Upper lobe of left lung (tissue), 6 donors: ENCODE results near the gene CASP12. TPM values are rescaled to one million over a fixed set of nuclear protein-coding genes. Genes with fewer than 3 reads are reported as not detected.

Experiments
- ATAC-seq, 2 donors: fragments of 200-7000 bp; cut with Tn5 transposase; one replicate each; pipeline ENCODE4 v1.9.1; 2022; ENCODE audit warnings: mild to moderate bottlenecking in 2 of 2, moderate library complexity in 2 of 2; ENCODE audit not compliant: low FRiP score in 2 of 2
- DNase-seq, 2 donors: peaks; one replicate each; pipeline ENCODE4 v3.0.0-alpha.2; 2019 to 2020
- H3K27ac ChIP-seq, 4 donors: fragments of 200-600 bp; sonication (generic); one replicate each; pipeline ENCODE4 v1.5.1; 2016 to 2019
- H3K27me3 ChIP-seq, 4 donors: fragments of 200-600 bp; sonication (generic); one replicate each; pipeline ENCODE4 v1.5.1; 2017 to 2019
- H3K36me3 ChIP-seq, 4 donors: fragments of 200-600 bp; sonication (generic); one replicate each; pipeline ENCODE4 v1.5.1; 2016 to 2019
- H3K4me1 ChIP-seq, 4 donors: fragments of 200-600 bp; sonication (generic); one replicate each; pipeline ENCODE4 v1.5.1; 2018 to 2019
- H3K4me3 ChIP-seq, 4 donors: fragments of 200-600 bp; sonication (generic); one replicate each; pipeline ENCODE4 v1.5.1; 2017 to 2019; ENCODE audit warnings: mild to moderate bottlenecking in 2 of 4, moderate library complexity in 1 of 4
- H3K9me3 ChIP-seq, 4 donors: fragments of 200-600 bp; sonication (generic); one replicate each; pipeline ENCODE4 v1.5.1; 2018 to 2019
- CTCF ChIP-seq, 6 experiments: fragments of 450-650 bp in 4 of 6; fragments of 200-600 bp in 2 of 6; sonication (generic) in 2 of 6; IDR thresholded peaks; one replicate each; pipeline ENCODE4 v1.5.1; 2016 to 2019; ENCODE audit warnings: antibody characterized with exemption in 6 of 6
- EP300 ChIP-seq, 4 donors: sonication (generic); formaldehyde crosslinking; IDR thresholded peaks; one replicate each; pipeline ENCODE4 v1.5.1; 2017; ENCODE audit warnings: antibody characterized with exemption in 4 of 4, control low read depth in 2 of 4
- POLR2A ChIP-seq, 4 donors: fragments of 450-650 bp; IDR thresholded peaks; one replicate each; pipeline ENCODE4 v1.5.1; 2016 to 2017; ENCODE audit warnings: antibody characterized with exemption in 4 of 4, mild to moderate bottlenecking in 2 of 4
- POLR2AphosphoS5 ChIP-seq, 2 donors: sonication (generic); formaldehyde crosslinking; IDR thresholded peaks; one replicate each; pipeline ENCODE4 v1.5.1; 2017; ENCODE audit warnings: antibody characterized with exemption in 2 of 2
- WGBS, 2 donors: methylation state at CpG; one replicate each; pipeline ENCODE4 v1.1.5; 2017 to 2018; 5-methylcytosine and 5-hydroxymethylcytosine counted together
- total RNA-seq, 6 donors: library from RNA; depleted of rRNA in 4 of 6; stranded (reverse); fragments of >200 nt in 4 of 6; gene quantifications; one replicate each; pipeline versions ENCODE4 v1.1.0 to v1.2.1, GENCODE V29; 2016 to 2021
- donor health status: DM: no; HTN: no; CAD: no; lungs with moderate emphysema.
- donor health status: DM: no; HTN: yes; CAD: no; lungs with severe emphysema.

Gene CASP12
- 1 to 10 TPM in 5 of 6 donors, under 1 TPM in 1; 0.91 to 9.5 (median 1.4) TPM for total RNA-seq

- ATAC-seq (peak in 1 of 2 donors; percentile 56), DNase-seq (no peak)
- Histone ChIP-seq H3K36me3 (no peaks in the 10 kb centered on the region), H3K4me3 (peak within 1 kb of the TSS in 3 of 4 donors; percentile 19 to 33 (median 30)), H3K27me3 (no peaks in the 10 kb centered on the region), H3K27ac (peak within 1 kb of the TSS; percentile 26 to 74 (median 64)), H3K9me3 (no peaks in the 10 kb centered on the region), H3K4me1 (peaks cover 0 to 4% (median 0%) of the 10 kb centered on the region in 4 donors)
- WGBS, 2 donors, result 36 to 45% methylated on average over 9 of the region's 9 CpGs
- TF ChIP-seq POLR2AphosphoS5 (IDR thresholded peaks at IDR 0.05) (no peak), CTCF (IDR thresholded peaks at IDR 0.05) (no peak), POLR2A (IDR thresholded peaks at IDR 0.05) (no peak), EP300 (IDR thresholded peaks at IDR 0.05) (no peak)
Observed at GRCh38 chr11:104897891-104898684, at the start of gene CASP12. Gene CASP12, minus strand, starts transcription at chr11:104898460.

- Histone ChIP-seq H3K27me3 (no peaks in the 10 kb centered on the region), H3K4me3 (no peak overlapping the region), H3K36me3 (peaks cover 36 to 88% (median 59%) of the 10 kb centered on the region in 4 donors), H3K9me3 (no peaks in the 10 kb centered on the region), H3K27ac (no peak overlapping the region), H3K4me1 (no peaks in the 10 kb centered on the region)
- DNase-seq (no peak), ATAC-seq (peak in 1 of 2 donors; percentile 75)
- 7 to 17% methylated on average over 2 of the region's 2 CpGs for WGBS, 2 donors
- TF ChIP-seq CTCF (IDR thresholded peaks at IDR 0.05) (peak; percentile 31 to 59 (median 48)), EP300 (IDR thresholded peaks at IDR 0.05) (no peak), POLR2A (IDR thresholded peaks at IDR 0.05) (no peak), POLR2AphosphoS5 (IDR thresholded peaks at IDR 0.05) (no peak)
Observed at GRCh38 chr11:104946907-104947306, 48.6 kb upstream of the CASP12 start.

DNA sequence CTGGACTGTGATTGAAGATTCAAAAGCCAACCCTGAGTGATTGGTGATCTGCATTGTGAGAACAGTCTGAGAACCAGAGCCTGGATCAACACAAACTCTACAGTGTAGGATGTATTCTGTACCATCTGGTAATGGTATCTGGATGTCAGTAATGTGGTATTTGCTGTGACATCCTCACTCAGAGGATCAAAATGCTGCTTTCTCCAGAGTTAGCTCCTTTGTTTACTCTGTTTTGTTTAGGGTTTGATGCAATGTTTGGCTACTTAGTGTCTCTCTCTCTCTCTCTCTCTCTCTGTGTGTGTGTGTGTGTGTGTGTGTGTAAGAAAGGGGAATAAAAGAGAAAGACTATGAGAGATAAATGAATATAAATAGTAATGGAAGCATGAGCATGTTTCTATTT lies 45.8 kb upstream of the CASP12 start:
- peaks cover 22 to 60% (median 35%) of the 10 kb centered on the region in 4 donors for H3K36me3 ChIP-seq
- H3K4me1 ChIP-seq, result no peaks in the 10 kb centered on the region
- ATAC-seq (no peak), DNase-seq (no peak)
- no peak overlapping the region for H3K4me3 ChIP-seq
- no peak for TF ChIP-seq POLR2AphosphoS5 (IDR thresholded peaks at IDR 0.05)
- no peak for TF ChIP-seq CTCF (IDR thresholded peaks at IDR 0.05)
- TF ChIP-seq EP300 (IDR thresholded peaks at IDR 0.05), result no peak
- TF ChIP-seq POLR2A (IDR thresholded peaks at IDR 0.05), result no peak
- H3K9me3 ChIP-seq, result no peaks in the 10 kb centered on the region
- no peaks in the 10 kb centered on the region for H3K27me3 ChIP-seq
- no peak overlapping the region for H3K27ac ChIP-seq

GRCh38 chr11:104943561-104943960 lies 45.3 kb upstream of the CASP12 start:
- WGBS, 2 donors, result 42 to 44% methylated on average over 2 of the region's 2 CpGs
- TF ChIP-seq EP300 (IDR thresholded peaks at IDR 0.05) (no peak), POLR2AphosphoS5 (IDR thresholded peaks at IDR 0.05) (no peak), CTCF (IDR thresholded peaks at IDR 0.05) (no peak), POLR2A (IDR thresholded peaks at IDR 0.05) (no peak)
- H3K36me3 ChIP-seq, result peaks cover 22 to 55% (median 31%) of the 10 kb centered on the region in 4 donors
- no peak for DNase-seq
- H3K4me1 ChIP-seq, result no peaks in the 10 kb centered on the region
- no peaks in the 10 kb centered on the region for H3K27me3 ChIP-seq
- no peak for ATAC-seq
- H3K9me3 ChIP-seq, result no peaks in the 10 kb centered on the region
- H3K4me3 ChIP-seq, result no peak overlapping the region
- no peak overlapping the region for H3K27ac ChIP-seq
